HepG2 (cell line): ENCODE measurements around the gene PSMA3. TPM values are rescaled to one million over a fixed set of nuclear protein-coding genes. Genes with fewer than 3 reads are reported as not detected.
A peak's percentile ranks its signal among the peaks of the same experiment; 100 is the strongest.

ENCODE experiments used
- ATF7 ChIP-seq, 2 experiments: fragments of 450-650 bp in 1 of 2; sonication (generic) in 1 of 2; formaldehyde crosslinking in 1 of 2; IDR thresholded peaks; 2 replicates each; pipeline versions ENCODE4 v1.4.0 to v1.6.1; 2016 to 2020; ENCODE audit warnings: antibody characterized with exemption in 1 of 2, mild to moderate bottlenecking in 1 of 2, missing genetic modification reagents in 1 of 2
- ERF ChIP-seq: IDR thresholded peaks from 2 replicates; pipeline ENCODE4 v1.6.1; 2018; ENCODE audit warnings: missing biosample characterization, missing genetic modification reagents
- FOXK1 ChIP-seq: sonication (generic); formaldehyde crosslinking; IDR thresholded peaks from 2 replicates; pipeline ENCODE4 v1.4.0; 2020; ENCODE audit warnings: low read depth, missing genetic modification reagents, borderline replicate concordance
- FOXK2 ChIP-seq: fragments of 450-650 bp; IDR thresholded peaks from 2 replicates; pipeline ENCODE4 v1.6.1; 2016
- KLF13 ChIP-seq: sonication (generic); formaldehyde crosslinking; IDR thresholded peaks from 2 replicates; pipeline ENCODE4 v1.4.0; 2020; ENCODE audit warnings: mild to moderate bottlenecking, missing genetic modification reagents
- KLF16 ChIP-seq, 2 experiments: sonication (generic) in 1 of 2; formaldehyde crosslinking in 1 of 2; IDR thresholded peaks; 2 replicates each; pipeline versions ENCODE4 v1.6.1 to v1.8.0; 2016 to 2023; ENCODE audit warnings: missing genetic modification reagents in 2 of 2, missing compliant biosample characterization in 1 of 2
- MEIS1 ChIP-seq: sonication (generic); formaldehyde crosslinking; IDR thresholded peaks from 2 replicates; pipeline ENCODE4 v1.9.0; 2021; ENCODE audit warnings: mild to moderate bottlenecking, missing genetic modification reagents, moderate library complexity, borderline replicate concordance
- NCOA5 ChIP-seq: sonication (generic); formaldehyde crosslinking; IDR thresholded peaks from 2 replicates; pipeline ENCODE4 v1.4.0; 2020; ENCODE audit warnings: missing genetic modification reagents
- NONO ChIP-seq, 2 experiments: fragments of 450-650 bp in 1 of 2; sonication (generic) in 1 of 2; formaldehyde crosslinking in 1 of 2; IDR thresholded peaks in 1 of 2; conservative IDR thresholded peaks in 1 of 2; 2 replicates each; pipeline versions ENCODE4 v1.6.1 to v1.8.0; 2017 to 2022; ENCODE audit warnings: mild to moderate bottlenecking in 1 of 2, missing genetic modification reagents in 1 of 2, moderate library complexity in 1 of 2
- PATZ1 ChIP-seq: sonication (generic); formaldehyde crosslinking; IDR thresholded peaks from 2 replicates; pipeline ENCODE4 v1.4.0; 2020; ENCODE audit warnings: missing genetic modification reagents
- RCOR2 ChIP-seq: IDR thresholded peaks from 2 replicates; pipeline ENCODE4 v1.6.1; 2016; ENCODE audit warnings: missing biosample characterization, missing genetic modification reagents
- RFX1 ChIP-seq: fragments of 450-650 bp; IDR thresholded peaks from 2 replicates; pipeline ENCODE4 v1.6.1; 2017
- RFX3 ChIP-seq: IDR thresholded peaks from 2 replicates; pipeline ENCODE4 v1.6.1; 2016; ENCODE audit warnings: missing biosample characterization, missing genetic modification reagents
- SMAD9 ChIP-seq: sonication (generic); formaldehyde crosslinking; IDR thresholded peaks from 2 replicates; pipeline ENCODE4 v1.5.1; 2020; ENCODE audit warnings: mild to moderate bottlenecking, missing genetic modification reagents
- SP2 ChIP-seq: sonication (generic); formaldehyde crosslinking; IDR thresholded peaks from 2 replicates; pipeline ENCODE4 v1.5.1; 2020; ENCODE audit warnings: mild to moderate bottlenecking, missing genetic modification reagents
- SRY ChIP-seq: sonication (generic); formaldehyde crosslinking; IDR thresholded peaks from 2 replicates; pipeline ENCODE4 v1.8.0; 2022; ENCODE audit warnings: mild to moderate bottlenecking, missing genetic modification reagents
- TFAP4 ChIP-seq: sonication (generic); IDR thresholded peaks from 2 replicates; pipeline ENCODE4 v1.6.1; 2016; ENCODE audit warnings: low read depth, borderline replicate concordance
- ZBTB20 ChIP-seq: sonication (generic); formaldehyde crosslinking; IDR thresholded peaks from 2 replicates; pipeline ENCODE4 v1.8.1; 2023; ENCODE audit warnings: missing genetic modification reagents, low read depth, mild to moderate bottlenecking, borderline replicate concordance
- ZFP41 ChIP-seq: sonication (generic); formaldehyde crosslinking; IDR thresholded peaks from 2 replicates; pipeline ENCODE4 v1.4.0; 2020; ENCODE audit warnings: mild to moderate bottlenecking, missing genetic modification reagents, borderline replicate concordance
- ZNF205 ChIP-seq: IDR thresholded peaks from 2 replicates; pipeline ENCODE4 v1.6.1; 2018; ENCODE audit warnings: missing biosample characterization, missing genetic modification reagents
- ZNF234 ChIP-seq: sonication (generic); formaldehyde crosslinking; conservative IDR thresholded peaks from 2 replicates; pipeline ENCODE4 v1.5.1; 2020; ENCODE audit warnings: mild to moderate bottlenecking, missing genetic modification reagents
- ZNF549 ChIP-seq: sonication (generic); formaldehyde crosslinking; IDR thresholded peaks from 2 replicates; pipeline ENCODE4 v1.5.0; 2020; ENCODE audit warnings: missing genetic modification reagents
- ZNF580 ChIP-seq: IDR thresholded peaks from 2 replicates; pipeline ENCODE4 v1.6.1; 2016; ENCODE audit warnings: low read depth, borderline replicate concordance
- ZNF629 ChIP-seq: sonication (generic); formaldehyde crosslinking; conservative IDR thresholded peaks from 2 replicates; pipeline ENCODE4 v1.5.0; 2020; ENCODE audit warnings: missing genetic modification reagents
- ZNF672 ChIP-seq: sonication (generic); formaldehyde crosslinking; IDR thresholded peaks from 2 replicates; pipeline ENCODE4 v1.8.1; 2022; ENCODE audit warnings: missing genetic modification reagents
- ZNF737 ChIP-seq: sonication (generic); formaldehyde crosslinking; IDR thresholded peaks from 2 replicates; pipeline ENCODE4 v1.5.0; 2020; ENCODE audit warnings: missing genetic modification reagents, mild to moderate bottlenecking, borderline replicate concordance
- ZSCAN12 ChIP-seq: sonication (generic); formaldehyde crosslinking; IDR thresholded peaks from 2 replicates; pipeline ENCODE4 v1.9.0; 2021; ENCODE audit warnings: mild to moderate bottlenecking, missing genetic modification reagents
- polyA plus RNA-seq, 8 experiments: library from polyadenylated mRNA; depleted of rRNA in 3 of 8; stranded (reverse) in 7 of 8; unstranded in 1 of 8; fragments of >200 nt; fragmentation: Illumina TruSeq in 4 of 8; extraction: Trizol in 4 of 8; gene quantifications; 2 replicates each; pipeline versions ENCODE4 v1.2.1 to v1.2.3, GENCODE V29; 2011 to 2016; ENCODE audit warnings: low read depth in 4 of 8, missing spikeins in 1 of 8, mixed read lengths in 1 of 8; ENCODE audit not compliant: insufficient read depth in 1 of 8
- total RNA-seq, 5 experiments: library from RNA; depleted of rRNA; stranded (reverse); fragments of >200 nt; fragmentation: Illumina TruSeq; extraction: Trizol; gene quantifications; 2 replicates each; pipeline ENCODE4 v1.2.3, GENCODE V29; 2016; ENCODE audit warnings: low read depth in 1 of 5
- TF ChIP-seq, protein P1 (sequence below): sonication (generic); formaldehyde crosslinking; IDR thresholded peaks from 2 replicates; pipeline ENCODE4 v1.5.1; 2020; ENCODE audit warnings: missing genetic modification reagents, mild to moderate bottlenecking, borderline replicate concordance

PSMA3 gene
- total and polyA plus RNA-seq, 2 of the 13 experiments (the other 11 are each of a cell fraction or from before 2014, with no cell fraction given) = 232 to 275 TPM

GRCh38 chr14:58287607-58288042 lies 43.0 kb downstream of the PSMA3 start (continued):
- TF ChIP-seq ZBTB20 (CRISPR knock-in tag) (no peak), ZFP41 (CRISPR knock-in tag) (no peak), RFX1 (no peak), MEIS1 (CRISPR knock-in tag) (no peak), ZSCAN12 (CRISPR knock-in tag) (no peak), ERF (peak; percentile 76; the same call in 1 of the 2 replicates), ZNF205 (CRISPR knock-in tag) (no peak), FOXK2 (no peak), ZNF629 (CRISPR knock-in tag) (0 out of 2 replicates have a peak, but pooled peaks have one; percentile 22), ATF7 (IDR thresholded peaks at IDR 0.05) (no peak), ATF7 (CRISPR knock-in tag; IDR thresholded peaks at IDR 0.05) (no peak), PATZ1 (CRISPR knock-in tag) (peak; percentile 54), RCOR2 (CRISPR knock-in tag) (peak; percentile 64; the same call in 1 of the 2 replicates), ZNF737 (no peak), FOXK1 (peak; percentile 82; the same call in 1 of the 2 replicates), NCOA5 (CRISPR knock-in tag) (no peak), SMAD9 (CRISPR knock-in tag) (no peak), TFAP4 (0 out of 2 replicates have a peak, but pooled peaks have one; percentile 49), NONO (IDR thresholded peaks at IDR 0.05) (no peak), NONO (CRISPR knock-in tag; conservative IDR thresholded peaks at IDR 0.05) (0 out of 2 replicates have a peak, but pooled peaks have one; percentile 26), KLF13 (CRISPR knock-in tag) (no peak), SP2 (CRISPR knock-in tag) (no peak), ZNF234 (CRISPR knock-in tag) (no peak), RFX3 (CRISPR knock-in tag) (no peak), ZNF549 (no peak), ZNF672 (no peak), SRY (CRISPR knock-in tag) (no peak), KLF16 (CRISPR knock-in tag; IDR thresholded peaks at IDR 0.05) (peak in 1 of 2 experiments; percentile 68; a peak in 1 of 4 replicates), ZNF580 (CRISPR knock-in tag) (peak; percentile 55; the same call in 1 of the 2 replicates)
- TF ChIP-seq, protein P1, sequence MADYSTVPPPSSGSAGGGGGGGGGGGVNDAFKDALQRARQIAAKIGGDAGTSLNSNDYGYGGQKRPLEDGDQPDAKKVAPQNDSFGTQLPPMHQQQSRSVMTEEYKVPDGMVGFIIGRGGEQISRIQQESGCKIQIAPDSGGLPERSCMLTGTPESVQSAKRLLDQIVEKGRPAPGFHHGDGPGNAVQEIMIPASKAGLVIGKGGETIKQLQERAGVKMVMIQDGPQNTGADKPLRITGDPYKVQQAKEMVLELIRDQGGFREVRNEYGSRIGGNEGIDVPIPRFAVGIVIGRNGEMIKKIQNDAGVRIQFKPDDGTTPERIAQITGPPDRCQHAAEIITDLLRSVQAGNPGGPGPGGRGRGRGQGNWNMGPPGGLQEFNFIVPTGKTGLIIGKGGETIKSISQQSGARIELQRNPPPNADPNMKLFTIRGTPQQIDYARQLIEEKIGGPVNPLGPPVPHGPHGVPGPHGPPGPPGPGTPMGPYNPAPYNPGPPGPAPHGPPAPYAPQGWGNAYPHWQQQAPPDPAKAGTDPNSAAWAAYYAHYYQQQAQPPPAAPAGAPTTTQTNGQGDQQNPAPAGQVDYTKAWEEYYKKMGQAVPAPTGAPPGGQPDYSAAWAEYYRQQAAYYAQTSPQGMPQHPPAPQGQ = no peak
